NT2/D1 (cell line): ENCODE measurements around the gene HS6ST3.

Experiments used
- SUZ12 ChIP-seq: IDR thresholded peaks from 2 replicates; pipeline ENCODE4 v1.6.1; 2011; ENCODE audit not compliant: insufficient read length, insufficient read depth; ENCODE audit errors: extremely low read depth
- YY1 ChIP-seq: IDR thresholded peaks from 2 replicates; pipeline ENCODE4 v1.6.1; 2011; ENCODE audit not compliant: insufficient read length, insufficient read depth

GRCh38 chr13:96783511-96783910 lies 693.6 kb downstream of the HS6ST3 start:
- TF ChIP-seq YY1 (no peak), SUZ12 (no peak)
